ENCODE results near the gene SLC35D3.

- TF ChIP-seq SP1 (CRISPR knock-in tag; conservative IDR thresholded peaks at IDR 0.05) (no peak), MAX (CRISPR knock-in tag; IDR thresholded peaks at IDR 0.05) (no peak), TEAD4 (CRISPR knock-in tag; IDR thresholded peaks at IDR 0.05) (no peak), TP53 (CRISPR knock-in tag; IDR thresholded peaks at IDR 0.05) (no peak), CTCF (IDR thresholded peaks at IDR 0.05) (no peak), CREM (CRISPR knock-in tag; IDR thresholded peaks at IDR 0.05) (no peak), NFYB (CRISPR knock-in tag; conservative IDR thresholded peaks at IDR 0.05; ENCODE audit: low read depth) (no peak)
These were observed 1.9 kb upstream of the SLC35D3 start for GRCh38 chr6:136920216-136920615.
